ENCODE measurements around the gene CDC42BPG.
A peak's percentile ranks its signal among the peaks of the same experiment; 100 is the strongest.

CDC42BPG gene

DNA sequence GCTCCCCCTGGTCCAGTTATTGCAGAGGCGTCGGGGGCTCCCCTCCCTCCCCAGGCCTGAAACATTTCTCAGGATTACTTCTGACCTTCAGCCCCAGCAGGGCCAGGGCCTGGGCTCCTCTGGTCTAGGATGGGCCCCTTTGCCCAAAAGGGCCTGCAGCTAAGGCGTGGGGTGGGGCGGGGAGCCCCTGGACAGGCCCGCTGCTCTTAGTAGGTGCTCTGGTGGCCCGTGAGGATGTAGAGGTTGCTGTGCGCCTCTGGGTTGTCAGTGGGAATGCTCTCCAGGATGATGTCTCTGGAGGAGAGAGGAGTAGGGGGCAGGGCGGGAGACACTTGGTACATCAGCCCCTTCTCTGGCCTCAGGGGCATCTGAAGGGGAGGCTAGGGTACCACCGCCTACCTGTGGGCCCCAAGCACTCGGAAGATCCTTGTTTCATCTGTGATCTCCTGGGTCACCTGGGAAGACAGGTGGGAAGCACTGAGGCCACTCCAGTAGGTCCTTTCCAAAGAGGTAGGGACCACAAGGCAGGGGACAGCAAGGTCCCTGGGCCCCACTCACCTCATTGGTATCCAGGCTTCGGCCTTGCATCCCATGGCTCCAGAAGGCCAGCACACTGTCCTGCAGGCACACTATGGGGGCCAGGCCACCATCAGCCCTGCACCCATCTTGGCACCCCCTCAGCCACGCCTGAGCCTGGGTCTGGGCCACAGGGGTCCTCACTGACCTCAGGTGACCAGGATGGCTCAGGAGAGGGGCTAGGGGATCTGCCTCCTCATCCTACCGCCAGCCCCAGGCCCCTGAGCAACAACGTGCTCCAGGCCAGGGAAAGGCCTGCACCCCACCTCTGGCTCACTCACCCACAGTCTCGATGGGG is 54.9 kb downstream of the CDC42BPG start:
- DNase-seq (ENCODE audit: low read depth) = no peak

DNA sequence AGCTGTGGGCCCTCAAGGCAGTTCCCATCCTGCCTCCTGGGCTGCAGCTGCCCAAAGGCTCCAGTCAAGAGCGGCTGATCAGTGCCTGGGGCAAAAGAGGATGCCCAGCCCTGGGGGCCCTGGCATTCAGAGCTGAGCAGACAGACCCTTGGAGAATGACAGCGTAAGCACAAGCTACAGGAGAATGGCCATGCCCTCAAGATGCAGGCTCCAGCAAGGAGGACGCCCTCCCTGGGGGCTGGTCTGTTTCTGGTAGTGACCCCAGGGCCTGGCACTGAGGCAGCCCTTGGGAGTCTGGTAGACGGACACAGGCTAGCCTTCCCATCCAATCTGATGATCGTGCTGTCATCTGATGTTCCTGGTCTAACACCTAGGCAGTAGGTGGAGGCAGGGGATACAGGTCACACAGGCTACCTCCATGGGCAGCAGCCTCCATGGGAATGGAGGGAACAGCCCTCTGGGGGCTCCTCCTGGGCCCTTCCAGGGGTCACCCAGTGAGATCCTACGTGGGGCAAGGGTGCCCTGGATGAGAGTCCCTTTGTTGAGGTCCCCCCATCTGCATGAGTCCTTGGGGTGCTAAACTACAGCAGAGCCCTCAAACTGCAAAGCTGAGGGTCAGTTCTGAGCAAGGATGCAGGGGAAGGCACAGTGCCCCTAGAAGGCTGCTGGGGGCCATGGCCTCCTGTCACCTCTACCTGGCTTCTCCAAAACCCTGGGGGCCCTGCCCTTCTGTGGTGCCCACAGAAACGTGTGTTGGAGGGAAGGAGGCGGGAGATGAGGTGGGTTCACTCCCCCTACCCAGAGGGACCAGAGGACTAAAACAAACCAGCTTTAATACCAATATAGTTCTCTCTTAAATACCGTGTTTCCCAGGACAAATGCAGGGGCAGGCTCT is 55.9 kb downstream of the CDC42BPG start:
- DNase-seq (ENCODE audit: low read depth) = no peak

DNA sequence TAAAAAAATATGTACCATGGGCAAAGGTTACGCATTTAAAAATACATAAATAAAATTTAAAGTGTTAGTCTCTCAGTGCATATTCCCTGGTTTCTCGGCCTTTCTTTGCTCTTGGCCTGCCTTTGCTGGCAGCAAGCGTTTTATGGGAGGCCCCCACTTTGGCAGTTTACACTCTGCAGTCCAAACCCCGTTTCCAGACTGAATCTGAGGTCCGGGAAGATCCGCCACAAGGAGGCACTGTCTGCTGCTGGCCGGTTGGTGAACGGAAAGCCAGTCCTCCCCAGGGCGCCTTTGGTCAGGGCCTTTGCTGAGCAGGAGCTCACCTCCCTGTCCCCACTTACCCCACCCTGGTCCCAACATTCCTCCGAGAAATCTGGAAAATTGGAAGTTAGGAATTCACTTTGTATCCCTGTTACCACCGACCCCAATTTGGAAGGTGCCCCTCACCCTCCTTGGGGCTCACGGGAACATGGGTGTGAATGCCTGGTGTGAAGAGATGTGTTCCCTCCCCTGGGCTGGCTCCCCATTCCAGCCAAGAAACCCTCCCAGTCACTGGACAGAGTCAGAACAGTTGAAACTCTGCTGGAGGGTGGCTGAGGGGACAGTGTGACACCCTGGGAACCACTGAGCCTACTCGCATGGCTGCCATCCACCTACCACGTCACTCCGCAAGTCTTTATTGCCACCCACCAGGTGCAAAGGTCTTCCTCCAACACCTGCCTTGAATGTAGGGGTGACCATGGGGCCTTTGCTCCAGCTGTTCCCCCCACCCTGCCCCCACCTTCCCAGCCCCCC is 56.7 kb downstream of the CDC42BPG start:
- peak; percentile 51 for DNase-seq (ENCODE audit: low read depth)

DNA sequence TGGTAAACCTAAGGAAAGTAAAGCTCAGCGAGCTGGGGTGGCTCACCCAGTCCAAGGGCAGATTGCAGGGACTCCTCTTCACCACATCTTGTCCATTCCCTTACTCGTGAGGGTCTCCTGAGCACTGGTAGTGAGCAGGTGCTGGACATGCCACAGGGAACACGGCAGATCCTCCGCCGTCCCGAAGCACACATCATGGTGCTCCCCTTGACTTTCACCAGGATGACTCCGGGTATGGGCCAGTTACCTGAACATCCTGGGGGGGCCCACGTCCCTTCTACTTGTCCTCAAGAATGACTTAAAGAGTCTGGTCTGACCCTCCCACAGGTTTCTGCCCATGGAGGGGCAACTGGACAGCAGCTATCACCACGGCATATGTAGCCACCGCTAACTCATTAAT is 58.1 kb downstream of the CDC42BPG start:
- no peak for DNase-seq (ENCODE audit: low read depth)

DNA sequence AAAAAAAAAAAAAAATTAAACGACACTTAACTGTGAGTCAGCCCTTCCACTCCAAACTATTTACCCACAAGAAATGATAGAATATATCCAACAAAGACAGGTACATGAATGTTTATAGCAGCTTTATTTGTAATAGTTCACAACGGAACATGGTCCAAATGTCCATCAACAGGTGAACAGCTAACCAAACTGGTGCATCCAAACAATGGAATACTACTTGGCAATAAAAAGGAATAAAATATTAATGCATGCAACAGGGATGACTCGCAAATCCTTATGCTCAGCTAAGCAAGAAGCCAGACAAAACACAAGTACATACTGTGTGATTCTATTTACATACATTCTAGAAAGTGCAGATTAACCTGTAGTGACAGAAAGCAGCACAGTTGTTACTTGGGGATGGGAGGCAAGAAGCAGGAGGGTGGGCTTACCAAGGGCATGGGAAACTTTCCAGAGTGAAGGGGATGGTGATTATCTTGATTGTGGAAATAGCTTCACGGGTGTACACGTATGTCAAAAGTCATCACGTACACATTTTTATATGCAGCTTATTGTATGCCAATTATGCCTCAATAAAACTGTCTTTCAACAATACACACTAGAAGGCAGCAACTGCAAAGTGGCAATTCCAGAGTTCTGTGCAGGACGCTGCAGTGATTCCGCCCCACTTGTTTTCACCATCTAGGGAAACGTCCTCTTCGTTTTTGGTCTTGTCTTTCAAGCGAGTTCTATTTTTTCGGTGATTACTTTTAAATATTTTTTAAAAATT is 59.5 kb downstream of the CDC42BPG start:
- no peak for DNase-seq (ENCODE audit: low read depth)

DNA sequence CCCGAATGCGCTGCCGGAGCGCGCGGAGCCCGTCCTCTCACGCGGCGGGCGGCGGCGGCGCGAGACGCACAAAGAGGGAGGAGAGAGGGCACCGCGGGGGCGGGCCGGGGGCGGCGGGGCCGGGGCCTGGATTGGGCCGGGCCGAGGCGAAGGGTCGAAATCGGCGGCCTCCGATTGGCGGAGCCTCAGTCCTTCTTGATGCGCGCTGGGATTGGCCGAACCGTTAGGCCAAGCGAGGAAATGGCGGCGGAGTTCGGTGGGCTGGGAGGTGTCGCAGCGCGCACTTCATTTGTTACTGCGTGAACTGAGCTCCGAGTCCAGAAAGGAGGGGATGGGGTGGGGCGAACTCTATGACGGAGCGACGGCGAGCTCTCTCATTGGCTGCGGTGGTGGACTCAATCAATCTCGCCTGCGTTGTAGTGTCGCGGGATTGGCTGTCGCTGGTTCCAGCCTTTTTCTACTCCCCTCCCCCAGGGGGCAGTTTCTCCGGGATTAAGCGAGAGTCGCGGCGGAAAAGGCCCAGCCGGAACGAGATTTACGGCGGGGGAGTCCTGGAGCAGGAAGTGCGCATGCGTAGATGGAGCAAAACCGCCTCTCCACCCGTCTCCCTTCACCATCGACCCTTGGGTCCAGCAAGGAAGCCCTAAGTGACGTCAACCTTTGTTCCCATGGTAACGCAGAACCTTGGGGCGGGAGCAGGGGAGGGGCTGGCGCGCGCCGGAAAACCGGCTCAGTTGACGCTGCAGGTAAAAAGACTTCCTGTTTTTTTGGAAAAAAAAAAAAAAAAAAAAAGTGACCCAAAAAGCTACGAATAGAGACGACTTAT is 65.8 kb downstream of the CDC42BPG start, which contains the start of gene SF1:
Gene SF1, minus strand, starts transcription at position 70 of the 826 bp plus-strand sequence. CDS start 150 bp downstream, outside the sequence.
- peak; percentile 95 for DNase-seq (ENCODE audit: low read depth)

DNA sequence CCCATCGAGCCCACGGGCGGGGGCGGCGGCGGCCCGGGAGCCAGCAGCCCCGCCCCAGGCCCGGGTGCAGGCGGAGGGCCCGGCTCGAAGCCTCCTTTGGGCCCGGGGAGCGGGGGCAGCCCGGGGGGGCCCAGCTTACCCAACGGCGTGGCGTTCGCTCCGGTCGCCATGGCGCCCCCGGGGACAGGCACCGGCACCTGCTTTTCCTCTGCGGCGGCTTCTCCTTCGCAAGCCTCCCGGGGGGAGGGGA is 66.3 kb downstream of the CDC42BPG start:
- no peak for DNase-seq (ENCODE audit: low read depth)

DNA sequence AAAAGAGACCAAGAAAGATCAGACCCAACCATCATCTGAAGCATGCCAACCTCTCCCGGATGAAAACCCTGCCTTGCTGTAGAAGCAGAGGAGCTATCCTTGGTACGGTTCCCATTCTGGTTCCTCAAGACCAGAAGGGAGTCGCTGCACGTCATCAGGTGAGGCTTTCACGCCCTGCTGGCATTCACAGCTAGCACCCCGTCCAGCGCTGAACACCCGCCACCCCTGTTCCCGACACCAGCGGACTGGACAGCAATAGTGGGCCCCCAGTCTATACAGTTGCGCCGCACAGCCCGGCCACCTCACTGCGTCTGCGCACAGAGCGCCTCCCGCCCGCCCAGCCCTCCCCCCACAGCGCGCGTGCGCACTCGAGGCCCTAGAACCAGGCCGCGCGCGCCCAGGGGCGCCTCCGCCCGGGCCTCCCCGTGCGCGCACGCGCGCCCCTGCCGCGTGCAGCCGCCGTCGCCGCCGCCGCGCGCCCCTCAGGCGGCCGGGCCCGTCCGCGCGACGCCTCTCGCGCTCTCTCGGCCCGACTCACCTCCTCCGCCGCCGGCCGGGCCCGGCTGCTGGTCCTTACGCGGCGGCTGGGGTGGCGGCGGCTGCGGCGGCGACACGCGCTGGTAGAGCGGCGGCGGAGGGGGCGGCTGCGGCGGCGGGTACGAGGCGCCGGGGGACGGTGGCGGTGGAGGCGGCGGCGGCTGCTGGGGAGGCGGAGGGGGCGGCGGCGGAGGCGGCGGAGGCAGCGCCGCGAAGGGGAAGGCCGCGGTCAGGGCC is 66.8 kb downstream of the CDC42BPG start:
- peak; percentile 81 for DNase-seq (ENCODE audit: low read depth)

DNA sequence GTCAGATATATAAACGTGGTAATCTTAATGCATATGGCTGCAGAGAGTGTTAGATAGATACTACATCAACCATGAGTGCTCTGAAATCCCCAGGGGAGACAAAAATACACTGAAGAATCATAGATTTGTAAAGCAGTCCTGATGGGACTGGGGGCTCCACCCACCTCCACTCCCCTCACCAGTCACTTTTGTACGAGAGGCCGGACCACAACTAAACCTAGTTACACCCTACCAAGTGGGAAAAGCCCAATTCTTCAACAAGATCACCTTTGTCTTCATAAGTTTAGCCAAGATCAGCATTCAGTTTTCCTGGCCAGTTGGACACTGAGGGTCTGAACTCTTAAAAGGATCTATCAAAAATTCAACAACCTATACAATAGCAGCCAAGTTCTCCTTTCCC is 67.6 kb downstream of the CDC42BPG start:
- no peak for DNase-seq (ENCODE audit: low read depth)

DNA sequence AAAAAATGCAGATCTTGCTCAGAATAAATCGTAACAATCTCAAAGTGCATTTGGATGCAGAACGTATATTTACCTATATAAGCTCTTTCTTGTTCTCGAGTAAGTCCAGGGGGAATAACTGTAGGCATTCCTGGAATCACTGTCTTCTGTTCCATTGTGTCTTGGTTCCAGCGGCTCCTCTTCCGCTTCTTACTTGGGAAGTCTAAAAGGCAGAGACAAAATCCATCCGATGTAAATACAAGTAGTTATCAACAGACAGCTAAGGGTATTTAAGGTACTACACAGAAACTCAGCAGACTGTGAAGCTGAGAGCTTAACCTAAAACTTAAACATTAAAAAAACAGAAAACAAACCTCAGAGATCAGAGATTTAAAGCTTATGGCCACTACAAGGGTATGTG is 68.0 kb downstream of the CDC42BPG start:
- no peak for DNase-seq (ENCODE audit: low read depth)

DNA sequence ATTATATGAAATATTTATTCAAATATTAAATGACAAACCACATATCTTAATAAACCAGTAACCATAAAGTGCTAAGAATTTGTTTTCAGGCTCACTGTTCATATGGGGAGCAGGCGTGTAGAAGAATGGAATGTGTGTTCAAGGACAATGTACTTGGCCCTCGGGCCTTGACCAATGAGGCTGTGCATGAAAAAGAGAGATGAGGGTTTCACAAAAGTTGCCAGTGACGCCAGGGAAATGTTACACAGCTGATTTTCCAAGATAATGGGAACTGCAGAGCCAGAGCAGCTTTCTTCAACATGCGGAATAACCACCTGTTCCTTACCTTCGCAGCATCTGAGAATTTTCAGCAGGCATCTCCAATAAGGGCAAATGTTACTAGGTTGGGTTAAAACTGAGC is 70.3 kb downstream of the CDC42BPG start:
- no peak for DNase-seq (ENCODE audit: low read depth)
